ENCODE results near the gene HM13.
A peak's percentile ranks its signal among the peaks of the same experiment; 100 is the strongest.
"Not testable (repeated sequence)": the region's sequence is repeated elsewhere in the genome, so short reads cannot be mapped to it uniquely, and the experiment has no call there.

HM13 gene

GRCh38 chr20:31542963-31543362 lies 28.7 kb downstream of the HM13 start:
- no peak for DNase-seq (ENCODE audit: low read depth in 2 of 2)

GRCh38 chr20:31543966-31544598 lies 29.8 kb downstream of the HM13 start:
- no peak for DNase-seq (ENCODE audit: low read depth in 2 of 2)

- DNase-seq (ENCODE audit: low read depth in 2 of 2): no peak
These were observed 30.4 kb downstream of the HM13 start for GRCh38 chr20:31544600-31544999.

GRCh38 chr20:31545621-31546040 lies 31.4 kb downstream of the HM13 start:
- DNase-seq (ENCODE audit: low read depth in 2 of 2): not testable (repeated sequence)

DNA sequence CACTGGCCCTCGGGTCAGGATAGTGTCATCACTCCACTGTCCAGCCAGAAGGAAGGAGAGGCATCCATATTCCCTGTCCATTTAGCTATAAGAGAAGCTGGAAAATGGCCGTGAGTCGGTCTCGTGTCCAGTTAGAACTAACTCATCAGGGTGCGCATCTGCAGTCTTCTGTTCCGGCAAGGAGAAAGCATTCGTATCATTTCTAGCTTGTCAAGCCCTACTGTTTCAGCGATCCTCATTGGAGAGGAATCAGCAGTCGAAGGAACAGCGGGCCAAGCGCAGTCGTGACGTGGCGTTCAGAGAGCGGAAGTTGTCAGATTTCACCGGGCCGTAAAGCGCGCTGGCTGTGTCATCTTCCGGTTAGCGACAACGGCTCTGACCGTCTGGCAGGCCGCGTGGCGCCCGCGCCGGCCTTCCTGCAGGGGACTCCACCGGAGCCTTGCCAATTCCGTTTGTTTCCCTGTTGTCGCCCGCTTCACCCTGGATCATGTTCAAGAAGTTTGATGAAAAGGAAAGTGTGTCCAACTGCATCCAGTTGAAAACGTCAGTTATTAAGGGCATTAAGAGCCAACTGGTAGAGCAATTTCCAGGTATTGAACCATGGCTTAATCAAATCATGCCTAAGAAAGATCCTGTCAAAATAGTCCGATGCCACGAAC lies 32.9 kb downstream of the HM13 start:
- DNase-seq (ENCODE audit: low read depth in 2 of 2): peak; percentile 57 to 61

DNA sequence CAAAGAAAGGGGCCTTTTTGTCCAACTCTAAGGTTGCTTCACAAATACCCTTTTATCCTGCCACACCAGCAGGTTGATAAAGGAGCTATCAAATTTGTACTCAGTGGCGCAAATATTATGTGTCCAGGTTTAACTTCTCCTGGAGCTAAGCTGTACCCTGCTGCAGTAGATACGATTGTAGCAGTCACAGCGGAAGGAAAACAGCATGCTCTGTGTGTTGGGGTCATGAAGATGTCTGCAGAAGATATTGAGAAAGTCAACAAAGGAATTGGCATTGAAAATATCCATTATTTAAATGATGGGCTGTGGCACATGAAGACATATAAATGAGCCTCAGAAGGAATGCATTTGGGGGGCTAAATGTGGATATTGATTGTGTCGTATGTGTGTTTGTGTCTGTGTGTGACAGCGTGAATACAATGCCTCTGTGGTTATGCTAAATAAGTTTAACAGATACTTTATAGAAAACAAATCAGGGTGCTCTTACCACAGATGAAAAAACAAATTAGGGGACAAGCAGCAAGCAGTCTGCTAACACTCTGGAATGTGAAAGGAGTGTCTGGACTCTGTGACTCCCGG lies 33.6 kb downstream of the HM13 start:
- no peak for DNase-seq (ENCODE audit: low read depth in 2 of 2)

- no peak for DNase-seq (ENCODE audit: low read depth in 2 of 2)
These were observed 34.7 kb downstream of the HM13 start for GRCh38 chr20:31548820-31549512.

- no peak for DNase-seq (ENCODE audit: low read depth in 2 of 2)
These were observed 35.3 kb downstream of the HM13 start for GRCh38 chr20:31549513-31549880.

DNA sequence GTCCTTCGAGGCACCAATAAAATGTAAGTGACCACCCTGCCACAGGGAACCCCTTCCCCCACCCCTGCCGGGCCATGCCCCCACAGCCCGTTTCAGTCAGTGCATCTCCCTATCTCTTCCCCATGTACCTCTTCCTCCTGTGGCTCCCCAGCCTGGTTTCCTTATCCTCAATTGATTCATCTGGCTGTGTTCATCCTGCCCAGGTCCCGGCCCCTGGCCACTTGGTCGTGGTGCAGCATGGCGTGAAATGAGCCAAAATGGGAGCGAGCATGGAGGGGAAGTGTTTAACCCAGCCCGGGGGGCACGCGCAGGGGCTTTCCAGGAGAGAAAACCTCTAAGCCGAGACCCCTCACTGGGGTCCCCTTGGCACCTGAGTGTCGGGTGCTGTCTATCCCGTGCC lies 35.9 kb downstream of the HM13 start:
- DNase-seq (ENCODE audit: low read depth in 2 of 2): no peak

- no peak for DNase-seq (ENCODE audit: low read depth in 2 of 2)
These were observed 37.2 kb downstream of the HM13 start for GRCh38 chr20:31551163-31552081.

DNA sequence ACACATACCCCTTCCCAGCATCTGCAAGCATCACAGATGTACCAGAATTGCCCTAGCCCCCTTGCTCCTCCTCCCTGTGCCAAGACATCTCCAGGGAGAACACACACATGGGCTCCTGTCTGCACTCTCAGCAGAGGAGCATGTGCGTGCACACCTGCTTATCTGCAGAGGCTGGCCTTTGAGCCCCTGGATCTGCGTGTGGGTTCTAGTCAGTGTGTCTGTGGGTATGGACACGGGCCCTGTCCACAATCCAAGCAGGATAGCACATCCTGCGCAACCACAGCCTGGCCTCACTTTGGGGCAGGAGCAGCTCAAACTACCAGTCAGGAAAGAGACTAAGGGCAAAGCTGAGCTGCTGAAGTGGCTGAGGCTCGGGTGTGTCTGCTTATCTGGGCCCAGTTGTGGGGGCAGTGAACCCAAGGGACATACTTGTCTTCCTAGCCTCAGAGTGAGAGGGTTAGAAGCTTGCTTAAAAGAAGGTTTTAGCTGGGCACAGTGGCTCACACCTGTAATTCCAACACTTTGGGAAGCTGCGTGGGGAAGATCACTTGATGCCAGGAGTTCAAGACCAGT lies 41.0 kb downstream of the HM13 start:
- DNase-seq (ENCODE audit: low read depth in 2 of 2): no peak

DNA sequence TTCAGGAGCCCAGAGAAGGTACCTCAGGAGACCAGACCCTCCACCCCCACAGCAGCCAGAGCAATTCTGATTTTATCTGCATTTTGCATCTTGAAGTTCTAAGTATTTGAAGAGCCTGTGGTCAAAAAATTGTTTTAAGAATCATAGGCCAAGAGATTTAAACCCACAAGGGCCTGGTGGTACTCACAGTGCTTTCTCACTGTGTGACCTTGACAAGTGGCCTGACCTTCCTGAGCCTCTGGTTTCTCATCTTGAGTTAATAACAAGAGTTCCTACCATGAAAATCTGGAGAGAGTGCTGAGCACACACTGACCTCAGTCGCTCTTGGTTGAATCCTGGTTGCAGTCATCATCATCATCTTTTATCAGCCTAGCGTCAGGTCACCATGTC lies 45.5 kb downstream of the HM13 start:
- no peak for DNase-seq (ENCODE audit: low read depth in 2 of 2)

DNA sequence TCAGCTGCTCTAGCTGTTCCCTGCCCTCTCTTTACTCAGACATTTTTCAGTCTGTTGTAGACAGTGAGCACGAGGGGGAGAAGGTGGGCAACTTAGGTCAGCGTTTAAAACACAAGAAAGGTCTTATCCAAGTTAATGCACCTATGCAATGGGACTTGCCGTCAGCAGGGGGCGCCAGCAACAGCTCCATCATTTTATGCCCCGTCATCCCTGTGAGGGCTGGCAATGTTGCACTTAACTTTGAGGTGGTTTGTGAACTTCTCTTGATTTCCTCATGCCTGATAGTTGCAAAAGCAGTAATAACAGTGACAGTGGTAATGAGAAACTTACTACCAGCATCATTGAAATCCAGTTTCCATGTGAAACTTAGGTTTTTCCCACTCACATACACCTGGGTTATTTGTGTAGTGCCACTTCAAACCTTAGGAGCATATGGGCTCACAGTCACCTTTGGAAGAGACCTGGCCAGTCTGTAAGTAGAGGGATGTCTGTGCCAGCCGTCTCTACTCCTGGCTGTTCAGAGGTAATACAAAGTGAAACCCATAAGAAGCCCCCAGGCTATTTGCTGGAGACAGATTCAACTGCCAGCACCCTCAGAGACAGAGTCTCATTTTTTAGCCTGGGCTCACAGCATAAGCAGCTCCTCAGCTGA lies 46.0 kb downstream of the HM13 start:
- DNase-seq (ENCODE audit: low read depth in 2 of 2): peak; percentile 50 to 55

GRCh38 chr20:31560746-31561598 lies 46.7 kb downstream of the HM13 start:
- DNase-seq (ENCODE audit: low read depth in 2 of 2): no peak

DNA sequence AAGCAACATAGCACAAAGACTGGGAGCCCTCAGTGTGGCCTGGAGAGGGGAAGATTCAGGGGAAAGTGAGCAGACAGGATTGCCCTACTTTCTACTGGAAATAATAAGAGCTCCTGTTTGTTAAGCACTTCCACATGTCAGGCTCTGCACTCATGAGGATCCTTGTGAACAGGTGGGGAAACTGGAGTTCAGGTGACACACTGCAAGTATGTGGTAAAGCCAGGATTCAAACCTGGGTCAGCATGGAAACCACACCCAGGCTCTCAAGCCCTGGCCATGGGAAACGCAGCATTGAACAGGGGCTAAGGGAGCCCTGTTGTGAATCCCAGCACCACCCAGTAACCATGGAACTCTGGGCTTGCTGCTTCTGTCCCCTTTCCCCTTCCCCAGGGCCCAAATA lies 48.0 kb downstream of the HM13 start:
- no peak for DNase-seq (ENCODE audit: low read depth in 2 of 2)

- DNase-seq (ENCODE audit: low read depth in 2 of 2): no peak
These were observed 50.0 kb downstream of the HM13 start for GRCh38 chr20:31564284-31564683.

GRCh38 chr20:31565699-31566318 lies 51.6 kb downstream of the HM13 start:
- DNase-seq (ENCODE audit: low read depth in 2 of 2): no peak

DNA sequence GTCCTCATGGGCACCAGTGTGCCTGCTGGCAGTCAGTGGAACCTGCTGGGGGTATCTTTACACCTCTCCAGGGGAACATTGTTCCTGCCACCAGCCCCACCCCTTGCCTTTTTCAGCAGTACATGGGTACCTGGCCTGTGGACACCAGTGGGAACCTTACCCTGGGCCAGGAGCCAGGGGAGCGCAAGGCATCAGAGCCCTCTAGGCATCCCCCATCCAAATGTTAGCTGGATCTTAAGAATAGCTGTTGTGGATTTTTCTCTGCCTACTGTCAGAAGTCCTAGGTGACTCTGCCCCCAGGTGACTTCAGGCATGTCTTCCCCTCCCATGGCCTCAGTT lies 52.0 kb downstream of the HM13 start:
- no peak for DNase-seq (ENCODE audit: low read depth in 2 of 2)

DNA sequence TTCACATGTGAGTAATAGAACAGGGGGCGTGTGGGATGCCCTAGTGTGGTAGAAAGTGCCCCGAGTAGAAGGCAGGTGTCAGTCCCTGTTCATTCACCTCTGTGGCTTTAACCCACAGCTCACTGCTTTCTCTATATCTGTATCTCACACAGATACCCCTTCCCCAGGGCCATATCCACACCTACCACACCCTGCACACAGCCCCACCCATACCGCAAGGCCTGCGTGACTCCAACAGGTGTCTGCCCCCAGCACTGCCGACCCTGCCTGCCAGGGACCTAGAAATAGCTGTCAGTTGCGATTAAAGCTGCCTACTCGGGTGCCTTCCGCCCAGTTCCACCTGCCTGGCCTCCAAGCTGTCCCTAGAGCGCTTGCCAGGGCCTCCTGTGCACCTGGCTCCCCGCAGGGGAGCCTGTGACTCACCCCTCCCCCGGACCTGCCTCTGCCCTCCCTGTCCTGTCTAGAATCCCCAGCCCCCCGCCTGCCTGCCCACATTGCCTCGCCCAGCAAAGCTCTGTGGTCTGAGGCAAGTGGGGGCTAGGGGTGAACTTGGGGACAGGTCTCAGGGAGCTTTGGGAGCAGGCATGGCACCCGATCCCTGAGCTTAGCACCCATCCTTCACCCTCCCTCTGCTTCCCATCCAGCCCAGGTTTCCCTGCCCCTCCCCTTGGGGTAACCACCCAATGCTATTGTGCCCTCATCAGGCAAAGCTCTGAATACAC lies 52.6 kb downstream of the HM13 start:
- no peak for DNase-seq (ENCODE audit: low read depth in 2 of 2)
